BLaER1 treated with 17β-estradiol and CSF1 and Interleukin-3, amounts not matched to agents 10 nM and 100 nM (cell line): ENCODE data around the gene TICAM2.
A peak's percentile ranks its signal among the peaks of the same experiment; 100 is the strongest.

ENCODE experiments used
- H3K27ac ChIP-seq, 11 experiments: shearing (Covaris generic); formaldehyde crosslinking; 2 replicates each; pipeline ENCODE4 v1.8.1; 2022
- H3K27me3 ChIP-seq, 11 experiments: shearing (Covaris generic); formaldehyde crosslinking; 2 replicates each; pipeline ENCODE4 v1.8.1; 2022
- H3K36me3 ChIP-seq, 11 experiments: shearing (Covaris generic); formaldehyde crosslinking; 2 replicates each; pipeline ENCODE4 v1.8.1; 2022
- H3K4me1 ChIP-seq, 10 experiments: shearing (Covaris generic); formaldehyde crosslinking; 2 replicates each; pipeline ENCODE4 v1.8.1; 2022
- H3K4me2 ChIP-seq, 11 experiments: shearing (Covaris generic); formaldehyde crosslinking; 2 replicates each; pipeline ENCODE4 v1.8.1; 2022
- H3K4me3 ChIP-seq, 10 experiments: shearing (Covaris generic); formaldehyde crosslinking; 2 replicates each; pipeline ENCODE4 v1.8.1; 2022
- H3K9ac ChIP-seq, 11 experiments: shearing (Covaris generic); formaldehyde crosslinking; 2 replicates each; pipeline ENCODE4 v1.8.1; 2022
- H3K9me3 ChIP-seq, 11 experiments: shearing (Covaris generic); formaldehyde crosslinking; replicated peaks in 1 of 11; 2 replicates each; pipeline ENCODE4 v1.8.1; 2022
- H4K20me1 ChIP-seq, 11 experiments: shearing (Covaris generic); formaldehyde crosslinking; 2 replicates each; pipeline ENCODE4 v1.8.1; 2022
- Cebpa-rat ChIP-seq, 11 experiments: shearing (Covaris generic); IDR thresholded peaks; 2 replicates each; pipeline ENCODE4 v1.8.1; 2022

Gene TICAM2

DNA sequence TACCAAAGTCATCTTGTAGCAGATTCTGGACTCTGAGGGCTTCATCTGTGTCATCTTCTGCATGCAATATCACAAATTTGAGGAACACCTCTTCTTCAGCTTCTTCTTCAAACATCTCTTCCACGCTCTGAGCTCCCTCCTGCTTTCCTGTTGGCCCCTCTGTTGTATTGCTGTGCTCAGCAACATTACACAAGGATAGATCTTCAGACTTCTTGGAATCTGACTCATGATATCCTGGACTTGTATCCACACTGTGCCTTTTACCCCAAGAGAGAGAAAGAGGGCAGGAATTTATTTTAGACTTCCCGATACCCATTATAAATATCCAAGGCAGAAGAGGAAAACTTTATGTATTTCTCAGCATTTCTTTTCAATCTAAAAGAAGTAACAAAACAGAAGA lies 21.3 kb downstream of the TICAM2 start:
- no peak for TF ChIP-seq Cebpa-rat (IDR thresholded peaks at IDR 0.05)
- no peak overlapping the region for H3K27ac ChIP-seq
- no peaks in the 10 kb centered on the region for H3K27me3 ChIP-seq
- peaks cover 8 to 46% (median 11%) of the 10 kb centered on the region in 10 experiments; a peak in 18 of 20 replicates for H3K4me1 ChIP-seq
- peaks cover 0 to 11% (median 0%) of the 10 kb centered on the region in 11 experiments; a peak in 2 of 22 replicates for H3K9me3 ChIP-seq
- H3K4me2 ChIP-seq = peak overlapping the region in 2 of 11 experiments; percentile 3 to 23; a peak in 2 of 22 replicates
- H3K4me3 ChIP-seq = no peak overlapping the region
- no peak overlapping the region for H3K9ac ChIP-seq
- H4K20me1 ChIP-seq = peaks cover 0 to 20% (median 0%) of the 10 kb centered on the region in 11 experiments; a peak in 3 of 22 replicates
- peaks cover 0 to 21% (median 0%) of the 10 kb centered on the region in 11 experiments; a peak in 4 of 22 replicates for H3K36me3 ChIP-seq

DNA sequence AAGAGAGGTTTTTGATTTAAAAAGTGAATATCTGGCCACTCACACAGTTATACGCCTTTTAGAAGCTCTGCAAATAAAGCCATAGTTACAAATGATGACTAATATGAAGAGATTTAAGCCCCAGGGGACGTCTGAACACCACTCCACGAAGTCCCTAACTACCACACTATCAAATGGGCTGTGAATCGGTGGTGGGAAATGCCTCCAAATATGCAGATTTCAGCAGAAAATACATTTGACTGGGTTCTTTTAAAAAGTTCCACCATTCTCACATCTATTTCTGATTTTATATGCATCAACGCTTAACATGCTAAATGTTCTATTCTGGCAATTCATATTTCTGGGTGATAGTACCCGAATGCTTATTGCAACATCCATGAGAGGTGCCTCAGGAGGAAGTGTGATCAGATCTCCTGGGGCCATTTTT lies 22.5 kb downstream of the TICAM2 start:
- H3K9me3 ChIP-seq = peaks cover 0 to 11% (median 0%) of the 10 kb centered on the region in 11 experiments; a peak in 2 of 22 replicates
- H3K4me2 ChIP-seq = peak overlapping the region in 10 of 11 experiments; percentile 2 to 66 (median 30); a peak in 16 of 22 replicates
- H3K9ac ChIP-seq = no peak overlapping the region
- peaks cover 0 to 21% (median 0%) of the 10 kb centered on the region in 11 experiments; a peak in 4 of 22 replicates for H3K36me3 ChIP-seq
- TF ChIP-seq Cebpa-rat (IDR thresholded peaks at IDR 0.05) = no peak
- peaks cover 0 to 16% (median 0%) of the 10 kb centered on the region in 11 experiments; a peak in 2 of 22 replicates for H4K20me1 ChIP-seq
- no peak overlapping the region for H3K27ac ChIP-seq
- no peaks in the 10 kb centered on the region for H3K27me3 ChIP-seq
- peaks cover 8 to 48% (median 13%) of the 10 kb centered on the region in 10 experiments; a peak in 18 of 20 replicates for H3K4me1 ChIP-seq
- H3K4me3 ChIP-seq = no peak overlapping the region

DNA sequence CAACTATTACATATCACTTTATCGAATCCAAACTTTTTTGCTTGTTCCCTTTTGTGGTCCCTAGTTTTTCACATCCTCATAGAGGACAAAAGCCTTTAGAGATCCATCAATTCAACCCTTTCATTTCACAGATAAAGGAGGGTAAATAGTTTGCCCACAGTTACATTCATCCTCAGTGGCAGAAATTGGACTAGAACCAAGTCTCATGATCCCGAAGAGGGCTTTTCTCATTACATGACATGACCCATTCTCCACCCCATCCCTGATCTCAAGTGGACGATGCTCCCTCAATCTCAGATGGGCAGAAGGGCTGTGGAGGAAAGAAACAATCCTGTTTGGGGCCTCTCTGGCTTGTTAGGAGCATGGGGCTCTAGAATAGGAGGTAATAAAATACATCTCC lies 23.1 kb downstream of the TICAM2 start:
- Histone ChIP-seq H3K27me3 (no peaks in the 10 kb centered on the region), H3K4me3 (no peak overlapping the region), H3K9ac (no peak overlapping the region), H3K4me2 (peak overlapping the region in 10 of 11 experiments; percentile 2 to 66 (median 30); a peak in 13 of 22 replicates), H3K27ac (no peak overlapping the region), H3K36me3 (peaks cover 0 to 21% (median 0%) of the 10 kb centered on the region in 11 experiments; a peak in 4 of 22 replicates), H3K9me3 (peaks cover 0 to 11% (median 0%) of the 10 kb centered on the region in 11 experiments; a peak in 2 of 22 replicates), H4K20me1 (peaks cover 0 to 16% (median 0%) of the 10 kb centered on the region in 11 experiments; a peak in 2 of 22 replicates), H3K4me1 (peaks cover 8 to 53% (median 13%) of the 10 kb centered on the region in 10 experiments; a peak in 18 of 20 replicates)
- TF ChIP-seq Cebpa-rat (IDR thresholded peaks at IDR 0.05) = no peak

DNA sequence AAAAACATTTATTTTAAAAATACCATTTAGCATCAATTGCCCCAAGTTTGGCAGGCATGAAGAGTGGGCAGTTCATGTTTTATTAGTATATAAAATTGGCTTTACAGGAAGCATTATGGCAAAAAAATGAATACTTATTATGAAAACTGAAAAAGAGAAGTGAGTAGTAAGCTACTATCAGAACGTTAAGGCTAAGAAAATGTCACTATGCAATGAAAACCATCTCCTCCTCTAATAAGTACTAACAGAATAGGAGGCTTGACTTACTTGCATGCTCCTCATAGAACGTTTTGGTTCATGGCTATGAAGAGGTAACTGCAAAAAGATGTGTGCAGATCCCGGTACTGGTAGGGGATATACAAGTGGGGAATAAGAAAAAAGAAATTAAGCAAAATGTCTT lies 23.6 kb downstream of the TICAM2 start:
- Histone ChIP-seq H3K27ac (no peak overlapping the region), H3K36me3 (peaks cover 0 to 21% (median 0%) of the 10 kb centered on the region in 11 experiments; a peak in 4 of 22 replicates), H3K4me3 (no peak overlapping the region), H4K20me1 (peaks cover 0 to 13% (median 0%) of the 10 kb centered on the region in 11 experiments; a peak in 2 of 22 replicates), H3K9ac (no peak overlapping the region), H3K4me2 (peak overlapping the region in 2 of 11 experiments; percentile 8 to 26; a peak in 2 of 22 replicates), H3K4me1 (peaks cover 8 to 50% (median 13%) of the 10 kb centered on the region in 10 experiments; a peak in 18 of 20 replicates), H3K27me3 (no peaks in the 10 kb centered on the region), H3K9me3 (peaks cover 0 to 11% (median 0%) of the 10 kb centered on the region in 11 experiments; a peak in 2 of 22 replicates)
- TF ChIP-seq Cebpa-rat (IDR thresholded peaks at IDR 0.05) = no peak

DNA sequence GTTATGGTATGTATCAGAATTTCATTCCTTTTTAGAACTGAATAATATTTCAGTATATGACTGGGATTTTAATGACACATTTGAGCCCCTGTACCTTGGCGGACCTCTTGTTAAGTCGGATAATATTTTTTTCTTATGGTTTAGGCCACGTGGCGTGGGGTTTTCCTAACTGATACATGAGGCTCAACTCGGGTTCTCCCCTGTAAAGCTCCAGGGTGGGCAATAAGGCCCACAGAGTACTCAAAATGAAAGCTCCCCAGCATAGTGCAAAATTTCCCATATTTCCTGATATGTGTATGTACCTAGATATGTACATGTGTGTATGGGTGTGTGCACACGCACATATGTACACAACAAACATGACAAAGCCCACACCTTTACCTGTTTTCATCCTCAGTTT lies 24.5 kb downstream of the TICAM2 start:
- no peak for TF ChIP-seq Cebpa-rat (IDR thresholded peaks at IDR 0.05)

DNA sequence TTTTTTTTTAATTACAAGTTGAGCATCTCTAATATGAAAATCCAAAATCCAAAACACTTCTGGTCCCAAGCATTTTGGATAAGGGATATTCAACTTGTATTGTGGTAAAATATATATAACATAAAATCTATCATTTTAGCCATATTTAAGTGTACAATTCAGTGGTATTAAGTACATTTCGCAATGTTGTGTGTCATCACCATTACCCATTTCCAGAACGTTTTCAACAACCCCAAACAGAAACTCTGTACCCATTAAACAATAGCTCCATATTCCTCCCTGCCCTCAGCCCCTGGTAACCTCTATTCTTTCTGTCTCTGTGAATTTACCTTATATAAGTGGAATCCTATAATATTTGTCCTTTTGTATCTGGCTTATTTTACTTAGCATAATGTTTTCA lies 24.9 kb downstream of the TICAM2 start:
- Histone ChIP-seq H3K9ac (no peak overlapping the region), H3K9me3 (peaks cover 0 to 11% (median 0%) of the 10 kb centered on the region in 11 experiments; a peak in 2 of 22 replicates), H3K4me2 (no peak overlapping the region), H3K4me3 (no peak overlapping the region), H3K27ac (no peak overlapping the region), H3K36me3 (peaks cover 0 to 21% (median 0%) of the 10 kb centered on the region in 11 experiments; a peak in 4 of 22 replicates), H3K27me3 (no peaks in the 10 kb centered on the region), H4K20me1 (peaks cover 0 to 4% (median 0%) of the 10 kb centered on the region in 11 experiments; a peak in 2 of 22 replicates), H3K4me1 (peaks cover 8 to 43% (median 13%) of the 10 kb centered on the region in 10 experiments; a peak in 18 of 20 replicates)
- 0 out of 22 replicates have a peak, but pooled peaks of 1 of the 11 experiments have one; percentile 35 for TF ChIP-seq Cebpa-rat (IDR thresholded peaks at IDR 0.05)

More for the DNA sequence above, 24.5 kb downstream of the TICAM2 start:
- H3K9me3 ChIP-seq = peaks cover 0 to 11% (median 0%) of the 10 kb centered on the region in 11 experiments; a peak in 2 of 22 replicates
- H3K27ac ChIP-seq = no peak overlapping the region
- H4K20me1 ChIP-seq = peaks cover 0 to 6% (median 0%) of the 10 kb centered on the region in 11 experiments; a peak in 2 of 22 replicates
- no peaks in the 10 kb centered on the region for H3K27me3 ChIP-seq
- no peak overlapping the region for H3K4me2 ChIP-seq
- no peak overlapping the region for H3K4me3 ChIP-seq
- H3K4me1 ChIP-seq = peaks cover 8 to 43% (median 13%) of the 10 kb centered on the region in 10 experiments; a peak in 18 of 20 replicates
- H3K9ac ChIP-seq = no peak overlapping the region
- H3K36me3 ChIP-seq = peaks cover 0 to 21% (median 0%) of the 10 kb centered on the region in 11 experiments; a peak in 4 of 22 replicates

DNA sequence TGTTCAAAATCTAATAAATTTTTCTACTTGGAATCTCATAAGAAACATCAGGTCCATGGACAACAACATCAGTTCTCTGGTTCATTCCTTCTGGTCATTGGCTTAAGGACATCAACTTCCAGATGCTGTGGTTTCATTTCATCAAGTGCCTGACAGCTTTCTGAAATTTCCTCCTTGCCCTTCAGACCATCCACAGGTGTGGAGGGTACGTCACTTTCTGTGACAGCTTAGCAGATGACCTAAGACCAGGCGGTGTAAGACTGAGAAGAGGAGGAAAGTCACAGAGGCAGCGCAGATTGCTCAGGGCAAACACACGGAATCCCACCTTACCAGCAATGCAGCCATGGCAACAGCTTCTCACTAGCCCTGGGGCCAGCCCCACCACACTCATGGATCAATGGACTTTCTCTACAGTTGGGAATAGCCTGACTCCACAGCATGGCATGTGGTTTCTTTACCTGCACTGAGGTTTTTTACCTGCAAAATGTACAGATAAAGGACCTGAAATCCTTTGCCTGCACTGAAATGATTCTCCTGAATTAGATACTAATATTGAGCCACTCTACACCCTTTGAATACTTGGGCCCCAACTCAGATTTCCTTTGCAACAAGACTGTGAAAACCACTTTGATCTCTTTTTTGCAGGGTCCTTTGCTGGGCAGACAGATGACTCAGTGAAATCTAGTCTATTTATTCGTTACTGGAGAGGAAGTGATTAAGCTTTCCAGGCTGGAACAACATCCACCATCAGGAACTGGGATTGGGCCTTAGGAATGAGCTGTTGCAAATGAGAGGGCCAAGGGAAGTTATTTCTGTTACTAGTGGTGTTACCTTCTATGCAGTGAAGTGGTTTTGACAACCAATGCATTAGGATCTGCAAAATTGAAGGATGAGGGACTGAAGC lies 26.9 kb downstream of the TICAM2 start:
- H3K4me2 ChIP-seq = peak overlapping the region in 4 of 11 experiments; percentile 3 to 22 (median 14); a peak in 4 of 22 replicates
- peaks cover 0 to 14% (median 0%) of the 10 kb centered on the region in 11 experiments; a peak in 3 of 22 replicates for H3K36me3 ChIP-seq
- peaks cover 0 to 11% (median 0%) of the 10 kb centered on the region in 11 experiments; a peak in 2 of 22 replicates for H3K9me3 ChIP-seq
- H3K27ac ChIP-seq = no peak overlapping the region
- no peak overlapping the region for H3K9ac ChIP-seq
- TF ChIP-seq Cebpa-rat (IDR thresholded peaks at IDR 0.05) = no peak
- H3K4me3 ChIP-seq = no peak overlapping the region
- no peaks in the 10 kb centered on the region for H3K27me3 ChIP-seq
- H4K20me1 ChIP-seq = no peaks in the 10 kb centered on the region
- peaks cover 8 to 34% (median 12%) of the 10 kb centered on the region in 10 experiments; a peak in 18 of 20 replicates for H3K4me1 ChIP-seq

DNA sequence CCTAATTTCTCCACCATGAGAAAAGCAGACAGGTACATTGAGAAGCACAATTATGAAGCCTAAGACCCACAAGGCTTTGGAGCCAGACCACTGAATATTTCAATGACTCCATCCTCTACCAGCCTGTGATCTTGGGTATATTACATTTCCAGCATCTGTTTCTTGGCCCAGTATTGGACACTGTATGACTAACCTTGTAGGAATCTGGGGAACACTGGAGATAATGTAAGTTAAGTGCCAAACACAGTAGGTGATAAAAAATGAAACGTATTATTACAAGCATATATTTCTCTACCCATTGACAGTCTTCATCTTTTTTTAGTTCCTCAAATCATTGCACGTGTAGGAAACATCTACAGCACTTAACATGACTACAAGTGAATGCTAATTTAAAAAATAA lies 29.1 kb downstream of the TICAM2 start:
- Histone ChIP-seq H3K4me3 (no peak overlapping the region), H3K9ac (no peak overlapping the region), H3K36me3 (peaks cover 0 to 11% (median 0%) of the 10 kb centered on the region in 11 experiments; a peak in 3 of 22 replicates), H3K4me1 (peaks cover 0 to 15% (median 0%) of the 10 kb centered on the region in 10 experiments; a peak in 6 of 20 replicates), H4K20me1 (no peaks in the 10 kb centered on the region), H3K9me3 (peaks cover 0 to 11% (median 0%) of the 10 kb centered on the region in 11 experiments; a peak in 2 of 22 replicates), H3K27me3 (no peaks in the 10 kb centered on the region), H3K4me2 (no peak overlapping the region), H3K27ac (no peak overlapping the region)
- TF ChIP-seq Cebpa-rat (IDR thresholded peaks at IDR 0.05) = no peak
